ENCODE measurements around the gene FAM193B.
A peak's percentile ranks its signal among the peaks of the same experiment; 100 is the strongest.

The FAM193B gene

DNA sequence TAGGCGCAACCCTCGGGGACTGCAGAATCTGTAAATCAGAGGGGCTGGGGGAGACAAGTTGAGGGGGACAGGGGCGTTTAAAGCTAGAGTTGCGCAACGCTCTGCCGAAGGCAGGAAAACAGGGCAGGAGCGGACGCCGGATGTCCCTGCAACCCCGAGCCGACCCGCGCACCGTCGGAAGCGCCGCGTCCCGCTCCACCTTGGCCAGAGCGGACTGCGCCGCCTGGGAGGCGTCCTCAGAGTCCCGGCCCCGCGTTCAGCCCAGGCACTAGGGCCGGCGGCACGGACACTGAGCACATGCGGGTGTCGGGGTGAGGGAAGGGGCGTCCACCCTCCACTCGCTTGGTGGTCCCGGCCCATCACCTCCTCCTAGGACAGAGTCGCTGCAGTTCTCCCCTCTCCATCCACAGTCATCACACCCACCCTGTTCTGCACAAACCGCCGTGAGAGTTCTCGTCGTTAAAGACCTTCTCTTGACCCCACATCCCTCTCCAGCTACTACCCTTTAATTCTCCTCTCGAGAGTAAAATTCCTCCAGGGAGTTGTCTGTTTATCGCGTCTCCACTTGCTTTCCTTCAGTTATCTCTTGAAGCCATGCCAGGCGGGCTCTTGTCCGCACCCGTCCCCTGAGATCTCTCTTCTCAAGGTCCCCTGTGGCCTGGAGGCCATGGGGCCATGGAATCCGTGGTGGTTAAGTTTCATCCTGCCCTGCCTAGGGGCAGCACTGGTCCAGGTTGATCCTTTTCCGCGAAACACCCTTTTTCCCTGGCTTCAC, 56.2 kb downstream of the FAM193B start:
- no peak for DNase-seq (ENCODE audit: low spot score)
- TF ChIP-seq, protein P1, sequence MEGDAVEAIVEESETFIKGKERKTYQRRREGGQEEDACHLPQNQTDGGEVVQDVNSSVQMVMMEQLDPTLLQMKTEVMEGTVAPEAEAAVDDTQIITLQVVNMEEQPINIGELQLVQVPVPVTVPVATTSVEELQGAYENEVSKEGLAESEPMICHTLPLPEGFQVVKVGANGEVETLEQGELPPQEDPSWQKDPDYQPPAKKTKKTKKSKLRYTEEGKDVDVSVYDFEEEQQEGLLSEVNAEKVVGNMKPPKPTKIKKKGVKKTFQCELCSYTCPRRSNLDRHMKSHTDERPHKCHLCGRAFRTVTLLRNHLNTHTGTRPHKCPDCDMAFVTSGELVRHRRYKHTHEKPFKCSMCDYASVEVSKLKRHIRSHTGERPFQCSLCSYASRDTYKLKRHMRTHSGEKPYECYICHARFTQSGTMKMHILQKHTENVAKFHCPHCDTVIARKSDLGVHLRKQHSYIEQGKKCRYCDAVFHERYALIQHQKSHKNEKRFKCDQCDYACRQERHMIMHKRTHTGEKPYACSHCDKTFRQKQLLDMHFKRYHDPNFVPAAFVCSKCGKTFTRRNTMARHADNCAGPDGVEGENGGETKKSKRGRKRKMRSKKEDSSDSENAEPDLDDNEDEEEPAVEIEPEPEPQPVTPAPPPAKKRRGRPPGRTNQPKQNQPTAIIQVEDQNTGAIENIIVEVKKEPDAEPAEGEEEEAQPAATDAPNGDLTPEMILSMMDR (IDR thresholded peaks at IDR 0.05; ENCODE audit: extremely low read depth, missing control alignments): no peak

DNA sequence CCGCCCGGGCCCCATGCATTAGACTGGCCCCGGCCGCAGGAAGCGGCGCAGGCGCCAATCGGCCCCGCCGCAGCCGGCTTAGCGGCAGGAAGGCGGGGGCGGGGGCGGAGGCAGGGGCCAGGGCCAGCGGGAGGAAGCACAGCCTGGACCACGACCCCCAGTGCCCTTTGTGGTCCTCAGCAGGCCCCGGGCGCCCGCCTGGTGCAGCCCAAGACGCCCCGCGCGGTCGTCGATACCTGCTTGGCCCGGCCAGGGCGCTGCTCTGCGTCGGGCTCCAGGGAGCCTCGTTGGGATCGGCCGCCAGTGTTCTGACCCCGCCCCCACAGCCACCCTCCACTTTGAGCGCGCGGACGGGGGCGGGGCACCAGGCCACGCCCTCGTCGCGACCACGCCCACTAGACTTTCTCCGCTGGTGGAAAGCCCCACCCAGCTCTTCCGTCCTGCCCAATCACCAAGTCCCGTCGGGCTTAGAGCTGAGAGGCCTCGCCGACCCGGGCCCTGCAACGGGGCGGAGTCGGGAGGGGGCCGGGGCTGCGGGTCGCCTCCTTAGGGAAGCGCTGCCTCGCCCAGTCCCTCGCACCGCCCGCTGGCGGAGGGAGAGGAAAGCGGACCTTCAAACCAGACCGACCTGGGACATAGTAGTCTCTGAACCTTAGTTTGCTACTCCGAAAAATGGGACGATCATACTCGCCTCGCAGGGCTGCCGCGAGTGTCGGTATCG, 56.9 kb downstream of the FAM193B start, which contains the start of gene PDLIM7:
Gene PDLIM7 (minus strand): TSS at position 313 of the 721 bp plus-strand sequence. CDS start 1,092 bp downstream, outside the sequence.
- DNase-seq (ENCODE audit: low spot score): peak; percentile 98
- TF ChIP-seq, protein P1 (IDR thresholded peaks at IDR 0.05; ENCODE audit: extremely low read depth, missing control alignments): no peak

- TF ChIP-seq, protein P1 (IDR thresholded peaks at IDR 0.05; ENCODE audit: extremely low read depth, missing control alignments): no peak
- DNase-seq (ENCODE audit: low spot score): peak; percentile 76
These were observed 57.6 kb downstream of the FAM193B start for GRCh38 chr5:177496727-177497291.

GRCh38 chr5:177496070-177496726, 58.2 kb downstream of the FAM193B start:
- no peak for DNase-seq (ENCODE audit: low spot score)
- TF ChIP-seq, protein P1 (IDR thresholded peaks at IDR 0.05; ENCODE audit: extremely low read depth, missing control alignments): no peak

- DNase-seq (ENCODE audit: low spot score): peak; percentile 53
- TF ChIP-seq, protein P1 (IDR thresholded peaks at IDR 0.05; ENCODE audit: extremely low read depth, missing control alignments): no peak
These were observed 58.9 kb downstream of the FAM193B start for GRCh38 chr5:177495243-177496060.

GRCh38 chr5:177494346-177495195, 59.8 kb downstream of the FAM193B start:
- peak; percentile 74 for DNase-seq (ENCODE audit: low spot score)
- TF ChIP-seq, protein P1 (IDR thresholded peaks at IDR 0.05; ENCODE audit: extremely low read depth, missing control alignments): peak; percentile 17
